ENCODE measurements around the gene NOP16.
A peak's percentile ranks its signal among the peaks of the same experiment; 100 is the strongest.

NOP16 gene, protein sequence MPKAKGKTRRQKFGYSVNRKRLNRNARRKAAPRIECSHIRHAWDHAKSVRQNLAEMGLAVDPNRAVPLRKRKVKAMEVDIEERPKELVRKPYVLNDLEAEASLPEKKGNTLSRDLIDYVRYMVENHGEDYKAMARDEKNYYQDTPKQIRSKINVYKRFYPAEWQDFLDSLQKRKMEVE

GRCh38 chr5:176388444-176389134 is at the start of gene NOP16, which contains the start of gene HIGD2A:
Gene NOP16, minus strand, starts transcription at chr5:176388598. Its CDS starts 59 bp downstream, at chr5:176388539.
Gene HIGD2A, plus strand, starts transcription at chr5:176388751. Its CDS starts 69 bp downstream, at chr5:176388820.
- DNase-seq (ENCODE audit: low read depth in 2 of 2): peak; percentile 97 to 100

DNA sequence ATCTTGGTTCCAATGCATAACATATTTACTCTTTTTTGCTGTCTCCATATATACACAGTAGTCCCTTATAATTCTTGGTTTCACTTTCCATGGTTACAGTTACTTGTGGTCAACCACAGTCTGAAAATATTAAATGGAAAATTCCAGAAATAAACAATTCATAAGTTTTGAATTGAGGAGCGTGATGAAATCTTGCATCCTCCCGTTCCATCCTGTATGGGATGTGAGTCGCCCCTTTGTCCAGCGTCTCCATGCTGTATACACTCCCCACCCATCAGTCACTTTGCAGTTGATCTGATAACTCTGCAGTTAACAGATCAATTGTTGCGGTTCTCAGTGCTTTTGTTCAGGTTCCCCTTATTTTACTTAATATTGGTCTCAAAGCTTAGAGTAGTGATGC is 48.3 kb upstream of the NOP16 start:
- no peak for DNase-seq (ENCODE audit: low read depth in 2 of 2)

- no peak for DNase-seq (ENCODE audit: low read depth in 2 of 2)
These were observed 44.3 kb upstream of the NOP16 start for GRCh38 chr5:176432707-176433106.

GRCh38 chr5:176429972-176430371 is 41.6 kb upstream of the NOP16 start:
- no peak for DNase-seq (ENCODE audit: low read depth in 2 of 2)

GRCh38 chr5:176427971-176428370 is 39.6 kb upstream of the NOP16 start:
- DNase-seq (ENCODE audit: low read depth in 2 of 2): no peak

DNA sequence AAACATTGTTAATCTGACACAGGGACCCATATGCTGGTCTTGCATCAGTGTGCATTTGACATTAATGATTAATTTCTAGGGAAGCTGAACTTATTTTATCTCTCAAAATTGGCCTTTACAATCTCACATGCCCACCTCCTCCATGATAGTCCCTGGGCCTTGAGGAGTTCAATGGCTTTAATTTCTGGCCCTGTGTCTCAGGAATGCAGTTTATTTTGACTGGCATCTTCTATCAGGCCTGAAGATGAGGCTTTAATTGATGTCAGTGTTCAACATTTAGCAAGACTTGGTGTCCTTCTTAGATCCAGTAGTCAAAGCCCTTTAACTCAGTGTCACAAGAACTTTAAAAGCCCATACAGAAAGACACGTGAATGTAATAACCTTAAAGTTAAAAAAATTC is 38.5 kb upstream of the NOP16 start:
- DNase-seq (ENCODE audit: low read depth in 2 of 2): no peak

DNA sequence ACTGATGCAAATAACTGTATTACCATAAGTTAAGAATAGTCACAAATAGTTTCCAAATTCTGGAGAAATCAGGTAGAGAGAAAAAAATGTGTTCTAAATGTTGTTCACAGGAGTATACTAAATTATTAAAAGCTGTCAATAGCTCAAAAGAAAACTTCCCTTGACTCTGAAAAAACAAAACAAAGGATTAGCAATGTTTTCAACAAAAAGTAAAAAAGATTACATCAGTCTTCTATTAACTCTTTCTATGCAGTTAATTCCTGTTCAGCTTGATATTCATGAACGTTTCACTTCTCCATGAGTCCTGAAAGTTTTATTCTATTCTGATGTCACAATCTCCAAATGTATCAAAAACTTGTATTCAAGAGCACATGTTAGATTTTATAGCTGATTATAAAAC is 37.4 kb upstream of the NOP16 start:
- DNase-seq (ENCODE audit: low read depth in 2 of 2): no peak

- no peak for DNase-seq (ENCODE audit: low read depth in 2 of 2)
These were observed 36.7 kb upstream of the NOP16 start for GRCh38 chr5:176425138-176425537.

GRCh38 chr5:176424181-176424580 is 35.8 kb upstream of the NOP16 start:
- no peak for DNase-seq (ENCODE audit: low read depth in 2 of 2)

DNA sequence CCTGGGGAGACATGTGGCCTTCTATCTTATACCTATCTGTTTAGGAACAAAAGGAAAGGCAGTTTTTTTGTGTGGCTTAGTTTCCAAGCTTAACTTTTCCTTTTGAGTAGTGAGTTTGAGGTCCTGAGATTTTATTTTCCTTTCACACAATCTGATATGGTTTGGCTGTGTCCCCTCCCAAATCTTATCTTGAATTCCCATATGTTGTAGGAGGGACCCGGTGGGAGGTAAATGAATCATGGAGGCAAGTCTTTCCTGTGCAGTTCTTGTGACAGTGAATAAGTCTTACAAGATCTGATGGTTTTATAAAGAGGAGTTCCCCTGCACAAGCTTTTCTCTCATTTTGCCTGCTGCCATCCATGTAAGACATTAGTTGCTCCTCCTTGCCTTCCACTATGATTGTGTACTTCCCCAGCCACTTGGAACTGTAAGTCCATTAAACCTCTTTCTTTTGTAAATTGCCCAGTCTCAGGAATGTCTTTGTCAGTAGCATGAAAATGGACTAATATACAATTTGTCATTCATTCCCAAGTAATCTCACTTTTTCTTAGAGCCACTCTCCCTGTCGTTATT is 32.7 kb upstream of the NOP16 start:
- DNase-seq (ENCODE audit: low read depth in 2 of 2): no peak

- no peak for DNase-seq (ENCODE audit: low read depth in 2 of 2)
These were observed 31.7 kb upstream of the NOP16 start for GRCh38 chr5:176420086-176420485.

DNA sequence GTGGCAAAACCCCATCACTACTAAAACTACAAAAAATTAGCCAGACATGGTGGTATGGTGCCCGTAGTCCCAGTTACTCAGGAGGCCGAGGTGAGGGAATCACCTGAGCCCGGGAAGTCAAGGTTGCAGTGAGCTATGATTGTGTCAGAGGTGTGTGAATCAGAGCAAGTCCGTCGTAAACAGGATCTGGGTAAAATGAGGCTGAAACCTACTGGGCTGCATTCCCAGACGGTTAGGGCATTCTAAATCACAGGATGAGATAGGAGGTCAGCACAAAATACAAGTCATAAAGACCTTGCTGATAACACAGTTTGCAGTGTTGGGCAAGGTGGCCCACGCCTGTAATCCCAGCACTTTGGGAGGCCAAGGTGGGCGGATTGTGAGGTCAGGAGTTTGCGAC is 29.9 kb upstream of the NOP16 start:
- no peak for DNase-seq (ENCODE audit: low read depth in 2 of 2)

DNA sequence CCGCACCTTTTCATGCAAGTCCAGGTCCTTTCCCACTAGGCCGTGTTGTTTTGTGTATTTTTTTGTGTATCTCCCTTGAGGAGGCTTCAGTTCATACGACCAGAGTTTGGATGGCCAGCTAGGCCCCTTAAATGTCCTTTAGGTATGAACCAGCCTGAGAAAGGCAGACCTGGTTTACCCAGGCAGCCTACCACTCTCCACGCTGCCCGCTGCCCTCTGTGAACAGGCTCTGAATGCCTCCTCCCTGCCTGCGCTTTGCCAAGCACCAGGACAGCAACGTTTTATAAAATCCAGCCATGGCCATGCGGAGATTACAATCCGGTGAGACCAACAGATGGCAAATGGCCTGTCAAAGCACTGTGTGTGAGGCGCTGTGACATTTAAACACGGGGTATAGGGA is 28.6 kb upstream of the NOP16 start:
- DNase-seq (ENCODE audit: low read depth in 2 of 2): no peak

GRCh38 chr5:176415952-176416924 is 27.8 kb upstream of the NOP16 start, which contains the start of gene CLTB:
Gene CLTB, minus strand, starts transcription at chr5:176416539. Its CDS starts 176 bp downstream, at chr5:176416363.
- DNase-seq (ENCODE audit: low read depth in 2 of 2): peak; percentile 77 to 85

- no peak for DNase-seq (ENCODE audit: low read depth in 2 of 2)
These were observed 27.0 kb upstream of the NOP16 start for GRCh38 chr5:176415240-176415951.

- no peak for DNase-seq (ENCODE audit: low read depth in 2 of 2)
These were observed 26.3 kb upstream of the NOP16 start for GRCh38 chr5:176414704-176415103.

DNA sequence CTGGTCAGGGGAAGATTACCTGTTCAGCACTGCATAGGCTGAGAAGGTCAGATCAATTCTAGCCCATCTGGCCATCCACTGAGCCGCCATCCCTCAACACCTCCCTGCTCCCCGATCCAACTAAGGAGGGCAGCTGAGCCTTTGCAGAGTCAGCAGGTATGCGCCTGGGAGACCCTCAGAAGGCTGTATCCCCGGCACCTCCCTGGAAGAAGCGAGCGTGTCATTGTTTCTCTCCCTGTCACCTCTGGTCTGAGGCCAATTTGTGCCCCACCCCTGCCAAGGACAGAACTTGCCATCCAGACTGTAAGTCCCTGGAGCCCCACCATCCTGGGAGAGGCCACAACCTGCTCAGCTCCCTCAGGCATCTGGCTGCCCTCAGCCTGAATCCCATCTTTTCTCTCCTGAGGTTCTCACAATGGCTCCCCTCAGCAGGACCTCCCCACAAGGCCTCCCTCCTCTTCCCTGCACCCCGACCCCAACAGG is 25.4 kb upstream of the NOP16 start:
- no peak for DNase-seq (ENCODE audit: low read depth in 2 of 2)

- DNase-seq (ENCODE audit: low read depth in 2 of 2): no peak
These were observed 24.8 kb upstream of the NOP16 start for GRCh38 chr5:176413255-176413565.

DNA sequence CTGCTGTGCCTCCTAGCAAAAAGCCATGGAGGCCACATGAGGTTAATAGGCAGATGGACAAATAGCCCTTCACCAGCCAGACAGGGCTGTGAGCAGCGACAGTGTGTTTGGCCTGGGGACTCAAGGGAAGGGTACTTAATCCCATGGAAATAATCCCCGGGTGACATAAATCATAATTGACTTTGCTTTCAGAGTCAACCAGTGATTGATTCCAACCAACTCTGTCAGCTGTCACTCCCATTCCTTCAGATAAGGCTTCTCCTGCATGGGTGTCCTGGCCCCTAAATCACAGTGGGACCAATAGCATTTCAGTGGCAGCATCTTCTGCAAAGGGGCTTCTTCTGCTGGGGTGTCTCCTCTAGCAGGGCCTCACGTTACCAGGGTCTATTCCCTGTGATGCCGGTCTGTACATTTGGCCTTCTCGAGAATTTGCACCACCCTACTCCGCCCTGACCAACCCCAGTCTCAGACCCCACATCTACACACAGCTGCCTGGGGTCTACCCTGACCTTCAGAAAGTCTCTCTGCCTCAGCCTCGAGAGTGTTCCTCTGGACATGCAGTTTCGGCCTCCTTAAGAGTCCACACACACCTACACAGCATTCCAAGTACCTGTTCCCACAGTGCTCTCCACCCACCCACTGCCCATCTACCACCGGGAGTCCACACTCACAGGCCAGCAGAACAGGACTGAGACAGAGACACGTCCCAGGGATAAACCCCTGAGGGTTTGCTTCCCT is 24.3 kb upstream of the NOP16 start:
- no peak for DNase-seq (ENCODE audit: low read depth in 2 of 2)

- DNase-seq (ENCODE audit: low read depth in 2 of 2): no peak
These were observed 22.2 kb upstream of the NOP16 start for GRCh38 chr5:176410486-176411180.
